Measurements from ENCODE around the gene ADAMTS5. TPM values are rescaled to one million over a fixed set of nuclear protein-coding genes. Genes with fewer than 3 reads are reported as not detected.

The ADAMTS5 gene
- total RNA-seq, 4 donors from 2014 or later: 4.3 to 9.0 (median 7.4) TPM

DNA sequence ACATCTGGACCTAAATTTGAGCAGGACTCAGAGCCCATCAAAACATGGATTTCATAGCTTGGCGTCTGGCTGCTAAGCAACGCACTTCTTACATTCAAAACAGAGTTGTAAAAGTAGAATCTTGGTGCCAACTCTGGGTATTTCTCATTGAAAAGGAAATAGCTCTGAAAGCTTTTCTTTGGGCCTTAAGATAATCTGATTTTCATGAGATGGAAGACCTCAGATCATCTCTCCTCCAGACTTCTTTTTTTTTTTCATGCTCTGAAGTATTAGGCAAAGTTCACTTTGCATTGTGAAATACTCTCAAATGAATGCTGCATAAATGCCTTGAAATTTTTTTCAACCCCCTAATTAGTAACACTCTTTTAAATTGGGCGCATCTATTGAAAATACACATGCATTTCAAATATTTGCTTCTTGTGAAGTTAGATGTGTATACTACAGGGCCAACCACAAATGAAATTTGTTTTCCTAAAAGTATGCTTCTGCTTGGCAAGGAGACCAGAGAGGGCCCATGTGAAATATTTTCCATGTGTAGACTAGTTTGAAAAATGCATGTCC lies 4.2 kb downstream of the ADAMTS5 start:
- TF ChIP-seq POLR2A (IDR thresholded peaks at IDR 0.05): no peak
- TF ChIP-seq, protein P1, sequence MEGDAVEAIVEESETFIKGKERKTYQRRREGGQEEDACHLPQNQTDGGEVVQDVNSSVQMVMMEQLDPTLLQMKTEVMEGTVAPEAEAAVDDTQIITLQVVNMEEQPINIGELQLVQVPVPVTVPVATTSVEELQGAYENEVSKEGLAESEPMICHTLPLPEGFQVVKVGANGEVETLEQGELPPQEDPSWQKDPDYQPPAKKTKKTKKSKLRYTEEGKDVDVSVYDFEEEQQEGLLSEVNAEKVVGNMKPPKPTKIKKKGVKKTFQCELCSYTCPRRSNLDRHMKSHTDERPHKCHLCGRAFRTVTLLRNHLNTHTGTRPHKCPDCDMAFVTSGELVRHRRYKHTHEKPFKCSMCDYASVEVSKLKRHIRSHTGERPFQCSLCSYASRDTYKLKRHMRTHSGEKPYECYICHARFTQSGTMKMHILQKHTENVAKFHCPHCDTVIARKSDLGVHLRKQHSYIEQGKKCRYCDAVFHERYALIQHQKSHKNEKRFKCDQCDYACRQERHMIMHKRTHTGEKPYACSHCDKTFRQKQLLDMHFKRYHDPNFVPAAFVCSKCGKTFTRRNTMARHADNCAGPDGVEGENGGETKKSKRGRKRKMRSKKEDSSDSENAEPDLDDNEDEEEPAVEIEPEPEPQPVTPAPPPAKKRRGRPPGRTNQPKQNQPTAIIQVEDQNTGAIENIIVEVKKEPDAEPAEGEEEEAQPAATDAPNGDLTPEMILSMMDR (IDR thresholded peaks at IDR 0.05 in 4 of 5, conservative IDR thresholded peaks at IDR 0.05 in 1 of 5): no peak
- in situ Hi-C loops (cut with MboI; ENCODE audit: low sequenced_read_pairs in 4 of 4): no loop called here
- Histone ChIP-seq H3K9me3 (no peaks in the 10 kb centered on the region), H3K4me3 (peak overlapping the region in 3 of 4 donors; percentile 67 to 71 (median 68)), H3K27me3 (peaks cover 7 to 13% (median 9%) of the 10 kb centered on the region in 3 donors), H3K4me1 (peaks cover 0 to 24% of the 10 kb centered on the region in 2 donors), H3K36me3 (no peaks in the 10 kb centered on the region), H3K27ac (peak overlapping the region; percentile 22 to 72 (median 44))
- no peak for DNase-seq
- ATAC-seq: no peak
- intact Hi-C loops (cut with DNase I; ENCODE audit: low total_unique reads): loop anchor here (10.0 kb wide), 2 partner anchors 202 to 282 kb away; no protein-coding TSS in a partner anchor

DNA sequence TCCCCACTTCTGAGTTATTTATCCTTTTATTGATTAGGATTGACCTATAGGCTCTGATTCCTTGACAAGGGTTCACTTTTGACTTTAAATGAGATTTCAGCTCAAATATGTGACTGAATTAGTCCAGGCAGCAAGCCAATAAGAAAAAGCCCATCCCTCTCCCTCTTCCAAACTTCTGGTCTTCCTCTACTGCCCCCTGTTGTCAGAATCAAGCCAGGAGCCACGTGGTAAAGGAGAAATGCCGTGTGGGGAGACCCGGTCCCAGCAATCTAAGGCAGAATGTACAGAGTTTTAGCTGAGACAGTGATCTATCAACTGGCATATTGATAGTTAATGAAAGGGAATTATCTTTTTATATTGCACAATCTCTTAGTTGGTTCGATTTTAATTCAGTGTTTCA lies 5.2 kb downstream of the ADAMTS5 start:
- intact Hi-C loops (cut with DNase I; ENCODE audit: low total_unique reads) (loop anchor here (10.0 kb wide), 2 partner anchors 203 to 283 kb away; no protein-coding TSS in a partner anchor), in situ Hi-C loops (cut with MboI; ENCODE audit: low sequenced_read_pairs in 4 of 4) (no loop called here)
- Histone ChIP-seq H3K4me3 (peak overlapping the region in 1 of 4 donors; percentile 5), H3K27me3 (peaks cover 7 to 13% (median 9%) of the 10 kb centered on the region in 3 donors), H3K4me1 (peaks cover 0 to 15% of the 10 kb centered on the region in 2 donors), H3K27ac (peak overlapping the region; percentile 4 to 72 (median 12)), H3K9me3 (no peaks in the 10 kb centered on the region), H3K36me3 (no peaks in the 10 kb centered on the region)
- no peak for DNase-seq
- TF ChIP-seq POLR2A (IDR thresholded peaks at IDR 0.05): no peak
- TF ChIP-seq, protein P1 (IDR thresholded peaks at IDR 0.05 in 4 of 5, conservative IDR thresholded peaks at IDR 0.05 in 1 of 5): no peak
- no peak for ATAC-seq

DNA sequence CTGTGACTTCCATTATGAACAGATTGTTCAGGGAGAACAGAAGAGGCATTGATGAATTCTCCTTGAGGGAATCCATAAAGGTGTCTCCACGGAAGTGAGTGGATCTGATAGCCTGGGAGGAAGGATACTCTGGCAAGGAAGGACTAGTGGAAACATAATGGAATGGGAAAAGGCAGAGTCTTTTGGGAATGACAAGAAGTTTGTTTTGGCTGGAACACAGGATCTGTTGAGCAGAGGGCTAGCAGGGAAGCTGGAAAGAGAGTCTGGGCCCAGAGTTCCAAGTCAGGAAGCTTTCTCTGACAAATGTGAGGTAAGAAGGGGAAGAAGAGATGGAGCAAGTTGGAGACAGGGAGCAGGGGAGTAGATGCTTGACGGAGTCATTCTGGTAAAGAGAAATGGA lies 8.1 kb downstream of the ADAMTS5 start:
- no peak for TF ChIP-seq POLR2A (IDR thresholded peaks at IDR 0.05)
- TF ChIP-seq, protein P1 (IDR thresholded peaks at IDR 0.05 in 4 of 5, conservative IDR thresholded peaks at IDR 0.05 in 1 of 5): no peak
- DNase-seq: no peak
- H3K36me3 ChIP-seq: no peaks in the 10 kb centered on the region
- in situ Hi-C loops (cut with MboI; ENCODE audit: low sequenced_read_pairs in 4 of 4): no loop called here
- H3K27ac ChIP-seq: peak overlapping the region in 3 of 4 donors; percentile 25 to 40 (median 36)
- no peak overlapping the region for H3K4me3 ChIP-seq
- no peaks in the 10 kb centered on the region for H3K27me3 ChIP-seq
- H3K4me1 ChIP-seq: peaks cover 5 to 11% of the 10 kb centered on the region in 2 donors
- no peaks in the 10 kb centered on the region for H3K9me3 ChIP-seq
- intact Hi-C loops (cut with DNase I; ENCODE audit: low total_unique reads): no loop called here
- no peak for ATAC-seq

DNA sequence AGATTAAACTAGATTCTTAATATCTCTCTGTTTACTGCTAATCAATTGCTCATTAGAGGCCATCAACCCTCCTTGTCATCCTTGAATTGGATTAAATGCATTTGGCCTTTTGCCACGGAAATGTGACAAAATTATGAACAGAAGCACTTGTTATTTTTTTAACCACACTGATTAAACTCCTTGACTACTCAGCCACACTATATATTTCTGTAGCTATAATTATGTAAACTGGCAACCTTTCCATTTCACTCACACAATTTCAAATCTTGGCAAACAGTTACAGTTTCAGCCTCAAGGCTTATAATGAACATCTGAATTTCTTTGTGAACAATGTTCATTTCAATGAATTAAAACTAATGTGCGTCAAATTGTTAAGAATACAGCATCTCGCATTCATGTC lies 10.1 kb downstream of the ADAMTS5 start:
- ATAC-seq: no peak
- H3K4me1 ChIP-seq: peaks cover 5 to 11% of the 10 kb centered on the region in 2 donors
- intact Hi-C loops (cut with DNase I; ENCODE audit: low total_unique reads): no loop called here
- H3K36me3 ChIP-seq: no peaks in the 10 kb centered on the region
- no peak for DNase-seq
- no peak overlapping the region for H3K27ac ChIP-seq
- no peaks in the 10 kb centered on the region for H3K27me3 ChIP-seq
- in situ Hi-C loops (cut with MboI; ENCODE audit: low sequenced_read_pairs in 4 of 4): no loop called here
- no peak for TF ChIP-seq POLR2A (IDR thresholded peaks at IDR 0.05)
- TF ChIP-seq, protein P1 (IDR thresholded peaks at IDR 0.05 in 4 of 5, conservative IDR thresholded peaks at IDR 0.05 in 1 of 5): no peak
- no peak overlapping the region for H3K4me3 ChIP-seq
- H3K9me3 ChIP-seq: no peaks in the 10 kb centered on the region
